Karpas-422 (cell line): ENCODE data around the gene HOTAIR. TPM values are rescaled to one million over a fixed set of nuclear protein-coding genes. Genes with fewer than 3 reads are reported as not detected.

Experiments used
- DNase-seq: peaks from one replicate; pipeline ENCODE4 v3.0.0-alpha.2; 2015
- H2AFZ ChIP-seq: fragments of 200-600 bp; sonication (generic); 2 replicates; pipeline ENCODE4 v1.6.1; 2014; ENCODE audit warnings: antibody characterized with exemption, low read length, mixed read lengths
- H3K27ac ChIP-seq: fragments of 200-600 bp; sonication (generic); 2 replicates; pipeline ENCODE4 v1.5.1; 2014; ENCODE audit warnings: mild to moderate bottlenecking, low read length, moderate library complexity
- H3K27me3 ChIP-seq: fragments of 200-600 bp; sonication (generic); 2 replicates; pipeline ENCODE4 v1.6.1; 2014; ENCODE audit warnings: low read length, mixed read lengths
- H3K36me3 ChIP-seq: fragments of 200-600 bp; sonication (generic); 2 replicates; pipeline ENCODE4 v1.6.1; 2014; ENCODE audit warnings: low read length, mixed read lengths; ENCODE audit not compliant: insufficient read depth
- H3K4me1 ChIP-seq: fragments of 200-600 bp; sonication (generic); 2 replicates; pipeline ENCODE4 v1.6.1; 2014; ENCODE audit warnings: mild to moderate bottlenecking, low read length, mixed read lengths
- H3K4me2 ChIP-seq: fragments of 200-600 bp; sonication (generic); 2 replicates; pipeline ENCODE4 v1.6.1; 2014; ENCODE audit warnings: low read length, low read depth, mild to moderate bottlenecking; ENCODE audit not compliant: poor library complexity, severe bottlenecking
- H3K4me3 ChIP-seq: fragments of 200-600 bp; sonication (generic); 2 replicates; pipeline ENCODE4 v1.5.1; 2014; ENCODE audit warnings: mild to moderate bottlenecking, antibody characterized with exemption, low read length, mixed read lengths
- H3K79me2 ChIP-seq: fragments of 200-600 bp; sonication (generic); 2 replicates; pipeline ENCODE4 v1.6.1; 2014; ENCODE audit warnings: mild to moderate bottlenecking, low read length, mixed read lengths
- H3K9ac ChIP-seq: fragments of 200-600 bp; sonication (generic); 2 replicates; pipeline ENCODE4 v1.6.0; 2014; ENCODE audit warnings: low read length
- H3K9me2 ChIP-seq: fragments of 200-600 bp; sonication (generic), shearing (Covaris generic); replicated peaks from 2 replicates; pipeline ENCODE4 v1.6.0; 2014; ENCODE audit warnings: mild to moderate bottlenecking, low read length, moderate library complexity; ENCODE audit not compliant: insufficient read depth
- H3K9me3 ChIP-seq: fragments of 300-700, 200-600 bp; sonication (generic); 2 replicates; pipeline ENCODE4 v1.6.1; 2014; ENCODE audit warnings: low read length, mixed read lengths
- H4K20me1 ChIP-seq: fragments of 200-600 bp; sonication (generic); 2 replicates; pipeline ENCODE4 v1.6.1; 2014; ENCODE audit warnings: mild to moderate bottlenecking, antibody characterized with exemption, low read length, low read depth; ENCODE audit not compliant: insufficient read depth
- small RNA-seq: library from RNA; depleted of rRNA; stranded (forward); fragments of <200 nt; gene quantifications from one replicate; pipeline ENCODE3, GENCODE V24; 2014
- total RNA-seq: library from RNA; depleted of rRNA; stranded (reverse); fragments of >200 nt; shearing (Covaris generic); gene quantifications from 2 replicates; pipeline ENCODE4 v1.2.3, GENCODE V29; 2014; ENCODE audit warnings: low replicate concordance; rRNA removed

Gene HOTAIR
- total RNA-seq, 1 experiment from 2014 or later = 0.07 TPM

GRCh38 chr12:53928054-53928835 is 46.5 kb downstream of the HOTAIR start:
- no peak overlapping the region for H3K4me2 ChIP-seq
- no peak overlapping the region for H3K9ac ChIP-seq
- no peaks in the 10 kb centered on the region for H3K36me3 ChIP-seq
- no peaks in the 10 kb centered on the region for H3K27me3 ChIP-seq
- H3K4me3 ChIP-seq = no peak overlapping the region
- H3K4me1 ChIP-seq = no peaks in the 10 kb centered on the region
- H2AFZ ChIP-seq = no peak overlapping the region
- H3K9me3 ChIP-seq = no peaks in the 10 kb centered on the region
- no peak for DNase-seq
- H3K79me2 ChIP-seq = no peaks in the 10 kb centered on the region
- no peaks in the 10 kb centered on the region for H4K20me1 ChIP-seq
- H3K27ac ChIP-seq = no peak overlapping the region
- no peaks in the 10 kb centered on the region for H3K9me2 ChIP-seq

GRCh38 chr12:53927220-53928029 is 47.3 kb downstream of the HOTAIR start:
- Histone ChIP-seq H3K79me2 (no peaks in the 10 kb centered on the region), H3K36me3 (no peaks in the 10 kb centered on the region), H3K9me3 (no peaks in the 10 kb centered on the region), H3K4me2 (no peak overlapping the region), H3K4me1 (no peaks in the 10 kb centered on the region), H3K4me3 (no peak overlapping the region), H2AFZ (no peak overlapping the region), H3K9ac (no peak overlapping the region), H3K27me3 (no peaks in the 10 kb centered on the region), H4K20me1 (no peaks in the 10 kb centered on the region), H3K9me2 (no peaks in the 10 kb centered on the region), H3K27ac (no peak overlapping the region)
- no peak for DNase-seq

DNA sequence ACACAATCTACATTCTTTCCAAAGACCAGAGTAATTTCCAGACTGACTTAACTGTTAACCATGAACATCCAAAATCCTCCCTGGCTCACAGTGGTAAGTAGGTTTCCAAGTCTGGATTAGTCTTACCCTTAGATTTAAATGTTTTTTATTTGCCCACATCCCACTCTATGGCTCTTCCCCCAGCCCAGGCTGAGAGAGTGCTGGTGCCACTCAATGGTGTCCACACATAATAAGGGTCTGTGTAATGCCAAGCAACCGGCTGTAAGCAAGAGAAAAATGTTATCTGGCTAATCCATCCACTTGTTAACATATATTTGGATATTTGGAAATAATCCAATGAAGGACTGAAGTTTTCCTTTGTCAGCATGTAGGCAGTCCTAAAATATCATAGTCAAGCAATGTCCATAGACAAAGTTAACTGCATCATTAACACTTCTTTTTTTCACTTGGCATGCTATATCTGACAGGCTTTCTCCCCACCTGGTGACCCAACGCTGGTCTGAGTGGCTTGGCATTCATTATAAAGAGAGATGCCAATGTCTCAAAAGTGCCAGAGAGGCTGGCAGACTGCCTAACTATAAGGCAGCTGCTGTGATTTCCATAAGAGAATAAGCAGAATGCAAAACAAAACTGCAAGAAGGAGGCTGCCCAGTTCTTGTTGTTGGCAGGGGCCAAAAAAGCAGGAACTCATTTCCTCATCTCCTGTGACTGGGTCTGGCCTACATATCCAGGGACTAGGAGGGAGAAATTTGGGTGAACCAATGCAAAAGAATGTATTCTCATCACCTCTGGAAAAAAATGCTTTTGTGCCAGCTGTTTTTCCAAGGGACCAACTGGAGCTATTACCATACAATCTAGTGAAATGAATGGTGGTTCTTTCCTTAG is 50.0 kb downstream of the HOTAIR start:
- H3K9me3 ChIP-seq = no peaks in the 10 kb centered on the region
- H3K9ac ChIP-seq = no peak overlapping the region
- H3K27ac ChIP-seq = no peak overlapping the region
- H3K79me2 ChIP-seq = no peaks in the 10 kb centered on the region
- H3K9me2 ChIP-seq = no peaks in the 10 kb centered on the region
- no peak overlapping the region for H3K4me2 ChIP-seq
- H3K27me3 ChIP-seq = no peaks in the 10 kb centered on the region
- H3K36me3 ChIP-seq = no peaks in the 10 kb centered on the region
- H3K4me1 ChIP-seq = no peaks in the 10 kb centered on the region
- no peak overlapping the region for H2AFZ ChIP-seq
- no peak for DNase-seq
- no peaks in the 10 kb centered on the region for H4K20me1 ChIP-seq
- H3K4me3 ChIP-seq = no peak overlapping the region

- H3K4me1 ChIP-seq = no peaks in the 10 kb centered on the region
- H3K36me3 ChIP-seq = no peaks in the 10 kb centered on the region
- H4K20me1 ChIP-seq = no peaks in the 10 kb centered on the region
- H3K79me2 ChIP-seq = no peaks in the 10 kb centered on the region
- H3K9ac ChIP-seq = no peak overlapping the region
- no peak overlapping the region for H3K4me2 ChIP-seq
- no peak for DNase-seq
- no peak overlapping the region for H3K27ac ChIP-seq
- H3K9me3 ChIP-seq = no peaks in the 10 kb centered on the region
- H2AFZ ChIP-seq = no peak overlapping the region
- no peak overlapping the region for H3K4me3 ChIP-seq
- no peaks in the 10 kb centered on the region for H3K9me2 ChIP-seq
- no peaks in the 10 kb centered on the region for H3K27me3 ChIP-seq
Measured at GRCh38 chr12:53916788-53917655, 57.7 kb downstream of the HOTAIR start.

Small RNAs within 50 kb of the gene (small RNA-seq; reads per million reads assigned to genes)
- gene AC012531.3 = not detected
- not detected for gene AC012531.4
- gene MIR196A2 = not detected
- not detected for gene RF01905
- not detected for gene RF01906

Other genes with a start within 250 kb of the HOTAIR start
- gene CALCOCO1, start 247.5 kb downstream of the HOTAIR start, total RNA-seq = 28.7 and 32.5 TPM in 2 replicates
- gene CISTR, start 223.0 kb downstream of the HOTAIR start, total RNA-seq = not detected in 2 replicates
- gene HOXC13, start 36.1 kb downstream of the HOTAIR start, total RNA-seq = not detected in 2 replicates
- gene HOXC12, start 20.1 kb downstream of the HOTAIR start, total RNA-seq = not detected in 2 replicates
- gene HOXC11, start 1.8 kb downstream of the HOTAIR start, total RNA-seq = not detected in 2 replicates
- not detected in 2 replicates for gene HOXC10, start 10.2 kb upstream of the HOTAIR start, total RNA-seq
- gene HOXC9, start 25.2 kb upstream of the HOTAIR start, total RNA-seq = not detected in 2 replicates
- not detected in 2 replicates for gene HOXC8, start 34.0 kb upstream of the HOTAIR start, total RNA-seq
- not detected in 2 replicates for gene HOXC6, start 53.5 kb upstream of the HOTAIR start, total RNA-seq
- not detected in 2 replicates for gene HOXC5, start 58.1 kb upstream of the HOTAIR start, total RNA-seq
- 7.3 and 9.7 TPM in 2 replicates for gene HOXC4, start 78.9 kb upstream of the HOTAIR start, total RNA-seq
- 39.8 and 43.3 TPM in 2 replicates for gene SMUG1, start 214.0 kb upstream of the HOTAIR start, total RNA-seq